HEK293 (cell line): Measurements from ENCODE around the gene TRIM47.
"Not testable (repeated sequence)": the region's sequence is repeated elsewhere in the genome, so short reads cannot be mapped to it uniquely, and the experiment has no call there.

ENCODE experiments used
- CTCF ChIP-seq: fragments of 450-650 bp; formaldehyde crosslinking; IDR thresholded peaks from 2 replicates; pipeline ENCODE4 v1.5.1; 2016; ENCODE audit warnings: missing biosample characterization, missing genetic modification characterization
- PRDM10 ChIP-seq: fragments of 450-650 bp; formaldehyde crosslinking; IDR thresholded peaks from 2 replicates; pipeline ENCODE4 v1.5.1; 2016; ENCODE audit warnings: missing biosample characterization, missing genetic modification characterization
- RBAK ChIP-seq: fragments of 450-650 bp; formaldehyde crosslinking; IDR thresholded peaks from 2 replicates; pipeline ENCODE4 v1.5.1; 2016; ENCODE audit warnings: missing biosample characterization, missing genetic modification characterization
- TSHZ1 ChIP-seq: fragments of 450-650 bp; formaldehyde crosslinking; IDR thresholded peaks from 2 replicates; pipeline ENCODE4 v1.5.1; 2016; ENCODE audit warnings: missing biosample characterization, missing genetic modification characterization, borderline replicate concordance
- YY1 ChIP-seq: fragments of 450-650 bp; formaldehyde crosslinking; IDR thresholded peaks from 2 replicates; pipeline ENCODE4 v1.5.1; 2018; ENCODE audit warnings: missing biosample characterization, missing genetic modification characterization
- ZNF174 ChIP-seq: fragments of 450-650 bp; formaldehyde crosslinking; IDR thresholded peaks from 2 replicates; pipeline ENCODE4 v1.5.0; 2017; ENCODE audit warnings: missing biosample characterization, mild to moderate bottlenecking, missing genetic modification characterization
- ZNF274 ChIP-seq, 2 experiments: fragments of 200-500 bp in 1 of 2; fragments of 450-650 bp in 1 of 2; sonication (Bioruptor generic) in 1 of 2; formaldehyde crosslinking in 1 of 2; IDR thresholded peaks; 2 replicates each; pipeline versions ENCODE4 v1.5.1 to v1.6.1; 2014 to 2016; ENCODE audit warnings: borderline replicate concordance in 1 of 2, inconsistent platforms in 1 of 2, low read length in 1 of 2, missing biosample characterization in 1 of 2, missing genetic modification characterization in 1 of 2
- ZNF335 ChIP-seq: fragments of 450-650 bp; formaldehyde crosslinking; conservative IDR thresholded peaks from 2 replicates; pipeline ENCODE4 v1.5.1; 2016; ENCODE audit warnings: missing biosample characterization, missing genetic modification characterization
- ZNF704 ChIP-seq: fragments of 450-650 bp; formaldehyde crosslinking; IDR thresholded peaks from 2 replicates; pipeline ENCODE4 v1.5.1; 2016; ENCODE audit warnings: missing biosample characterization, missing genetic modification characterization
- ZNF843 ChIP-seq: fragments of 450-650 bp; formaldehyde crosslinking; IDR thresholded peaks from 2 replicates; pipeline ENCODE4 v1.5.1; 2016; ENCODE audit warnings: missing biosample characterization, missing genetic modification characterization
- ZXDB ChIP-seq: fragments of 450-650 bp; formaldehyde crosslinking; IDR thresholded peaks from 2 replicates; pipeline ENCODE4 v1.5.1; 2016; ENCODE audit warnings: missing biosample characterization, missing genetic modification characterization

- TF ChIP-seq CTCF (tag by site-specific recombination); ZNF174; YY1 (tag by site-specific recombination); TSHZ1 (tag by site-specific recombination); RBAK (tag by site-specific recombination); PRDM10; ZNF274 (IDR thresholded peaks at IDR 0.05; ENCODE audit: low read length); ZNF274 (tag by site-specific recombination; IDR thresholded peaks at IDR 0.05; ENCODE audit: borderline replicate concordance); ZXDB (tag by site-specific recombination); ZNF843; ZNF335; ZNF704 (tag by site-specific recombination): not testable (repeated sequence)
Observed at GRCh38 chr17:75885860-75886259, 7.5 kb upstream of the TRIM47 start.
